Smooth muscle cell (in vitro differentiated cells): ENCODE measurements around the gene ANKRD37. TPM values are rescaled to one million over a fixed set of nuclear protein-coding genes. Genes with fewer than 3 reads are reported as not detected.

Experiments used
- DNase-seq: peaks from one replicate; lab custom pipeline; 2025; ENCODE audit not compliant: unreplicated experiment; lab: John Stamatoyannopoulos, UW
- H2AFZ ChIP-seq: fragments of 200-600 bp; sonication (generic); 2 replicates; pipeline ENCODE4 v1.6.0; 2016; ENCODE audit warnings: antibody characterized with exemption, low read depth, mild to moderate bottlenecking
- H3F3A ChIP-seq: fragments of 200-600 bp; sonication (generic); 2 replicates; pipeline ENCODE4 v1.6.0; 2017; ENCODE audit warnings: antibody characterized with exemption, low read depth
- H3K27ac ChIP-seq: fragments of 200-600 bp; sonication (generic); 2 replicates; pipeline ENCODE4 v1.5.1; 2016; ENCODE audit warnings: low read depth, mild to moderate bottlenecking
- H3K27me3 ChIP-seq: fragments of 200-600 bp; sonication (generic); 2 replicates; pipeline ENCODE4 v1.6.1; 2016; ENCODE audit warnings: low read depth, mild to moderate bottlenecking
- H3K36me3 ChIP-seq: fragments of 200-600 bp; sonication (generic); 2 replicates; pipeline ENCODE4 v1.5.1; 2016; ENCODE audit warnings: low read depth
- H3K4me1 ChIP-seq: fragments of 200-600 bp; sonication (generic); 2 replicates; pipeline ENCODE4 v1.5.1; 2016; ENCODE audit warnings: low read depth
- H3K4me2 ChIP-seq: fragments of 200-600 bp; sonication (generic); 2 replicates; pipeline ENCODE4 v1.6.0; 2016; ENCODE audit warnings: mild to moderate bottlenecking
- H3K4me3 ChIP-seq: fragments of 200-600 bp; sonication (generic); 2 replicates; pipeline ENCODE4 v1.5.1; 2016; ENCODE audit warnings: mild to moderate bottlenecking
- H3K79me2 ChIP-seq: fragments of 200-600 bp; sonication (generic); 2 replicates; pipeline ENCODE4 v1.6.0; 2016; ENCODE audit warnings: low read depth, mild to moderate bottlenecking
- H3K9ac ChIP-seq: fragments of 200-600 bp; sonication (generic); 2 replicates; pipeline ENCODE4 v1.6.0; 2016; ENCODE audit warnings: low read depth
- H3K9me3 ChIP-seq: fragments of 200-600 bp; sonication (generic); replicated peaks from 2 replicates; pipeline ENCODE4 v1.5.1; 2016; ENCODE audit warnings: low read depth
- H4K20me1 ChIP-seq: fragments of 200-600 bp; sonication (generic); 2 replicates; pipeline ENCODE4 v1.6.0; 2016; ENCODE audit warnings: low read depth
- WGBS: methylation state at CpG from one replicate; pipeline ENCODE4 v1.1.7; 2016; ENCODE audit warnings: low lambda C conversion rate; 5-methylcytosine and 5-hydroxymethylcytosine counted together
- polyA plus RNA-seq: library from polyadenylated mRNA; unstranded; fragments of >200 nt; fragmentation: Nextera tagmentation; extraction: Ambion mirVana; gene quantifications from 2 replicates; pipeline ENCODE4 v1.2.1, GENCODE V29; 2016
- total RNA-seq: library from RNA; depleted of rRNA; stranded (reverse); fragments of >200 nt; gene quantifications from 2 replicates; pipeline ENCODE4 v1.2.3, GENCODE V29; 2014
- TF ChIP-seq, protein P1 (sequence below): fragments of 200-600 bp; sonication (generic); IDR thresholded peaks from 2 replicates; pipeline ENCODE4 v1.5.1; 2017; ENCODE audit warnings: borderline replicate concordance, mild to moderate bottlenecking, antibody characterized with exemption; ENCODE audit not compliant: insufficient read depth, poor library complexity, severe bottlenecking

The ANKRD37 gene
- total and polyA plus RNA-seq, 2 experiments from 2014 or later = 10.4 to 15.5 TPM

DNA sequence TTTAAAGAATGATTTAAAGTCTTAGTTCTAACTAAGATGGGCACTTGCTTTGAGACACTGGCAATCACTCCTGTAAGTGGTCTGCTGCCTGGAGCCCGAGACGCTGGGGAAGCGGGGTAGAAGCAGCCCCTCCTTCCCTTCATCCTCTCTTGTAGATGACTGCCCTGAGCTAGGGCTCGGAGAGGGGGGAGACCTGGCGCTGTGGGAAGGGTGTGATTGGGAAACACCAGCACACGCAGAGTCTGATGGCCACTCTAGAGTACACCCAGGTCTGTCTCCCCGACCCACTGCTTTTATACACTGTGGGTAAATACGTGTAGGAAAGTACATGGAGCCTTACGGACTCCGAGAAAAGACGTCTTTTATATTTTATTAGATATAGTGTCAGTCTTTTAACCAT lies 24.9 kb upstream of the ANKRD37 start:
- no peaks in the 10 kb centered on the region for H3K9me3 ChIP-seq
- H4K20me1 ChIP-seq = no peaks in the 10 kb centered on the region
- H3K4me2 ChIP-seq = no peak overlapping the region
- no peaks in the 10 kb centered on the region for H3K27me3 ChIP-seq
- H3K4me3 ChIP-seq = no peak overlapping the region
- 97% methylated on average over 11 of the region's 11 CpGs for WGBS
- no peak overlapping the region for H3K27ac ChIP-seq
- H2AFZ ChIP-seq = no peak overlapping the region
- no peaks in the 10 kb centered on the region for H3F3A ChIP-seq
- no peaks in the 10 kb centered on the region for H3K4me1 ChIP-seq
- H3K9ac ChIP-seq = no peak overlapping the region
- no peak for DNase-seq
- no peaks in the 10 kb centered on the region for H3K79me2 ChIP-seq
- TF ChIP-seq, protein P1, sequence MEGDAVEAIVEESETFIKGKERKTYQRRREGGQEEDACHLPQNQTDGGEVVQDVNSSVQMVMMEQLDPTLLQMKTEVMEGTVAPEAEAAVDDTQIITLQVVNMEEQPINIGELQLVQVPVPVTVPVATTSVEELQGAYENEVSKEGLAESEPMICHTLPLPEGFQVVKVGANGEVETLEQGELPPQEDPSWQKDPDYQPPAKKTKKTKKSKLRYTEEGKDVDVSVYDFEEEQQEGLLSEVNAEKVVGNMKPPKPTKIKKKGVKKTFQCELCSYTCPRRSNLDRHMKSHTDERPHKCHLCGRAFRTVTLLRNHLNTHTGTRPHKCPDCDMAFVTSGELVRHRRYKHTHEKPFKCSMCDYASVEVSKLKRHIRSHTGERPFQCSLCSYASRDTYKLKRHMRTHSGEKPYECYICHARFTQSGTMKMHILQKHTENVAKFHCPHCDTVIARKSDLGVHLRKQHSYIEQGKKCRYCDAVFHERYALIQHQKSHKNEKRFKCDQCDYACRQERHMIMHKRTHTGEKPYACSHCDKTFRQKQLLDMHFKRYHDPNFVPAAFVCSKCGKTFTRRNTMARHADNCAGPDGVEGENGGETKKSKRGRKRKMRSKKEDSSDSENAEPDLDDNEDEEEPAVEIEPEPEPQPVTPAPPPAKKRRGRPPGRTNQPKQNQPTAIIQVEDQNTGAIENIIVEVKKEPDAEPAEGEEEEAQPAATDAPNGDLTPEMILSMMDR = no peak
- no peaks in the 10 kb centered on the region for H3K36me3 ChIP-seq

DNA sequence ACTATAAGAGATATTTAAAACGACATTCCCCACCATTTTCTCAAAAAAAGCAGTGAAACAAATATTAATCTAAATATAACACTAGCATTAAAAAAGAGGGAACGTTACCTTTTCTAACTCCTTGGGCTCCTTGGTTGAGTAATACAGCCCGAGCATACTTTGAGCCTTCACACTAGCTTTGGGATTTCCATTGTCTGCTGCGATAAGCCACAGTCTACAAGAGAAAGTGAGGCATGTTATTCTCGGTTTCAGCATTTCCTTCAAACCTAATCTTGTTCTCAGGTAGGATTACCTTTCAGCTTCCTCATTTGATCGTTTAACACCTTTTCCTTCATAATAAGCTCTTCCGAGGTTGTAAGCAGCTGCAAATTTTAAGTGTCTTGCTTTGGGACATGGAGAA lies 22.6 kb upstream of the ANKRD37 start:
- no peaks in the 10 kb centered on the region for H3K9me3 ChIP-seq
- H3K36me3 ChIP-seq = no peaks in the 10 kb centered on the region
- H3K79me2 ChIP-seq = no peaks in the 10 kb centered on the region
- H3K4me3 ChIP-seq = no peak overlapping the region
- H3K4me2 ChIP-seq = no peak overlapping the region
- TF ChIP-seq, protein P1 = no peak
- 96% methylated on average over 7 of the region's 7 CpGs for WGBS
- no peak overlapping the region for H3K27ac ChIP-seq
- no peak for DNase-seq
- no peak overlapping the region for H2AFZ ChIP-seq
- H3K4me1 ChIP-seq = no peaks in the 10 kb centered on the region
- no peaks in the 10 kb centered on the region for H3K27me3 ChIP-seq
- H4K20me1 ChIP-seq = no peaks in the 10 kb centered on the region
- no peaks in the 10 kb centered on the region for H3F3A ChIP-seq
- no peak overlapping the region for H3K9ac ChIP-seq

DNA sequence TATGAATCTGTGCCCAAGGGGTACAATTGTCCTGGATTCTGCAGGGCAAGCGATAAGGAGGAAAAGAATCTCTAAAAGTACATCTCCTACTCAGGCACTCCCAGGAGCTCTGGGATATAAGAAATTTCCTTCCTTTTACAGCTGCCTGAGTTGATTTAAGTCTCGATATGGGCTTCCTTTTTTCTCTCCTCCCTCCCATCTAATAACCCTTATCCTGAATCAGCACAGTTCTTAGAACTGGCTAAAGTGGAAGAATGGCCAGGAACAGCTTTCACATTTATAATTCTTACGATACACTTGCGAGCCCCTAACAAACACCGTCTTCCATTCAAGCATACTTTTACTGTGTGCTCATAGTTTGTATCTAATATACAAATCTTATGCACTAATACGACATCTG lies 22.1 kb upstream of the ANKRD37 start:
- no peaks in the 10 kb centered on the region for H4K20me1 ChIP-seq
- no peaks in the 10 kb centered on the region for H3K79me2 ChIP-seq
- H3K27ac ChIP-seq = no peak overlapping the region
- no peaks in the 10 kb centered on the region for H3K36me3 ChIP-seq
- WGBS = 94% methylated on average over 6 of the region's 6 CpGs
- no peak overlapping the region for H3K4me3 ChIP-seq
- H3F3A ChIP-seq = no peaks in the 10 kb centered on the region
- no peak overlapping the region for H3K9ac ChIP-seq
- no peaks in the 10 kb centered on the region for H3K4me1 ChIP-seq
- no peak overlapping the region for H2AFZ ChIP-seq
- no peak overlapping the region for H3K4me2 ChIP-seq
- DNase-seq = no peak
- TF ChIP-seq, protein P1 = no peak
- H3K9me3 ChIP-seq = no peaks in the 10 kb centered on the region
- H3K27me3 ChIP-seq = no peaks in the 10 kb centered on the region

DNA sequence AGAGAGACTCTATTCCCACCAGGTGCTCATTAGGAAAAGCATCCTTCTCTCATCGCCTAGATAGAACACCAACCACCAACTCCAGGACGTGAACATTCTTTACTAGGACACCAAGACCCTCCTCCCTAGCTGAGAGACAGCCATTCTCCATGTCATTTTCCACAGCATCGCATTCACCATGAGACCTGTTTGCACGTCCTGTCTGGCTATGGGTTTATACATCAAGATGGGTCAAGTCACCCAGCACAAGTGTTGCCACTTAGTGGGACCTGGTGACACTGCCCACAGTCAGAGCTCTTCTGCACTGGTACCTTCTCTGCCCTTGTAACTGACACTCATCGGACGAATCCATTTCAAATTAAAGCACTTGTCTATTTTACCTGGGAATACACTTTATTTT lies 18.4 kb upstream of the ANKRD37 start:
- Histone ChIP-seq H3K9ac (no peak overlapping the region), H3K9me3 (no peaks in the 10 kb centered on the region), H4K20me1 (no peaks in the 10 kb centered on the region), H3K27ac (no peak overlapping the region), H3K27me3 (no peaks in the 10 kb centered on the region), H3K4me3 (no peak overlapping the region), H3K79me2 (no peaks in the 10 kb centered on the region), H3F3A (no peaks in the 10 kb centered on the region), H3K4me1 (no peaks in the 10 kb centered on the region), H3K4me2 (no peak overlapping the region), H3K36me3 (no peaks in the 10 kb centered on the region), H2AFZ (no peak overlapping the region)
- no peak for DNase-seq
- TF ChIP-seq, protein P1 = no peak
- 91% methylated on average over 6 of the region's 6 CpGs for WGBS
